G401 (cell line): ENCODE results near the gene KLF5. TPM values are rescaled to one million over a fixed set of nuclear protein-coding genes. Genes with fewer than 3 reads are reported as not detected.

Experiments used
- DNase-seq: peaks from one replicate; pipeline ENCODE4 v3.0.0-alpha.2; 2015; ENCODE audit warnings: low spot score
- in situ Hi-C: cut with HindIII; loops from 2 replicates; pipeline ENCODE4 v1.10.0; 2016; ENCODE audit warnings: low sequenced_read_pairs, mixed read lengths
- total RNA-seq: library from RNA; depleted of rRNA; stranded (reverse); fragments of >200 nt; shearing (Covaris generic); gene quantifications from 2 replicates; pipeline ENCODE4 v1.2.3, GENCODE V29; 2014

The KLF5 gene
- total RNA-seq, 1 experiment from 2014 or later: not detected

- in situ Hi-C loops: no loop called here
- DNase-seq: no peak
Measured at GRCh38 chr13:73110814-73111213, 52.0 kb downstream of the KLF5 start.

DNA sequence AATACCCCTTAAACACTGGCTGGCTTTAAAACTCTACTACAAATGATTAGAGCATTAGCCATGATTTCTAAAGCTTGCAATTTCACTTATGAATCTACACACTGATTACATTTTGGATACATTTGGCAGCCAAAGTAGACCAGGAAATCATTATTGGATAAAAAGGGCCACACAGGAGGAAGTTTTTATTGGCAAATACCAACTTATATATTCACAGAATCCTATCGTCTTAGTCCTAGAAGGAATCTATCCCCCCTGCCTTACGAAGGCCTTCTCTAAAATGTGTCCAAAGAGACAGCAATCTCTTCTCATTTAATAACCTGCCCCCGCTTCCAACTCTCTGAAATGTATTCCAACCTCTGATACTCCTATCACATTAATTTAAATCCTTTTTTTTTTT is 52.5 kb downstream of the KLF5 start:
- no peak for DNase-seq
- in situ Hi-C loops: no loop called here

DNA sequence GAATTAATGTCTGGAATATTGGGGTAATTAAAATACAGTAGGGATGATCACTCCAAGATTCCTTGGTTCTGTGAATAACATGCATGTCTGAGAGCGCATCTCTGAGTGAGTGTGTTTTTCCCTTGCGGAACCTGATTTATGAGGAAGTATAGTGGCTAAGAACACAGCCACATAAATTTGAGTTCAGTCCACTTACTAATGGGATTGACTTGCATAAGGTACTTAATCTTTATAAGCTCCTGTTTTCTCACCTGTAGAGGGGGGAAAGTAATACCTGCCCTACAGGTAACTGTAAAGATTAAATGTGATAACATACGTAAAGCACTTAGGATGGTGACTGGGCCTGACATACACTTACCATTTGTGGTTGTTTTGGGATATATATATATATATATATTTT is 60.8 kb downstream of the KLF5 start:
- DNase-seq: no peak
- in situ Hi-C loops: no loop called here
